Psoas muscle (tissue), 8 donors: ENCODE results near the gene GSG1L2. TPM values are rescaled to one million over a fixed set of nuclear protein-coding genes. Genes with fewer than 3 reads are reported as not detected.
A peak's percentile ranks its signal among the peaks of the same experiment; 100 is the strongest.

ENCODE experiments used
- ATAC-seq, 4 donors: fragments of 200-7000 bp; cut with Tn5 transposase; one replicate each; pipeline ENCODE4 v1.9.1; 2020; ENCODE audit warnings: moderate library complexity in 3 of 4, mild to moderate bottlenecking in 2 of 4
- DNase-seq, 2 donors: peaks; one replicate each; pipeline ENCODE4 v3.0.0-alpha.2; 2020
- H3K27ac ChIP-seq: fragments of 200-600 bp; one replicate; pipeline ENCODE4 v1.8.0; 2022
- H3K27me3 ChIP-seq, 3 donors: fragments of 200-600 bp in 1 of 3; one replicate each; pipeline versions ENCODE4 v1.6.1 to v1.8.0; 2013 to 2022; ENCODE audit warnings: low read length in 2 of 3, mild to moderate bottlenecking in 2 of 3, moderate library complexity in 1 of 3; ENCODE audit not compliant: insufficient read depth in 3 of 3
- H3K36me3 ChIP-seq, 2 donors: fragments of 200-600 bp in 1 of 2; one replicate each; pipeline versions ENCODE4 v1.6.1 to v1.8.0; 2013 to 2022; ENCODE audit warnings: low read depth in 1 of 2, mild to moderate bottlenecking in 1 of 2, moderate library complexity in 1 of 2; ENCODE audit not compliant: insufficient read depth in 1 of 2
- H3K4me1 ChIP-seq: fragments of 200-600 bp; one replicate; pipeline ENCODE4 v1.8.0; 2022
- H3K4me3 ChIP-seq: fragments of 200-600 bp; one replicate; pipeline ENCODE4 v1.8.0; 2022; ENCODE audit warnings: mild to moderate bottlenecking
- H3K9me3 ChIP-seq: fragments of 200-600 bp; one replicate; pipeline ENCODE4 v1.8.0; 2022
- CTCF ChIP-seq: fragments of 200-600 bp; IDR thresholded peaks from one replicate; pipeline ENCODE4 v1.8.0; 2022; ENCODE audit warnings: antibody characterized with exemption
- WGBS, 3 donors: extraction: QIAGEN DNeasy Blood & Tissue Kit; methylation state at CpG; one replicate each; pipeline versions ENCODE4 v1.1.6 to v1.1.7; 2013; 5-methylcytosine and 5-hydroxymethylcytosine counted together
- intact Hi-C, 2 donors: fragments of 100-400 bp; cut with DNase I; formaldehyde crosslinking; loops; one replicate each; pipeline versions ENCODE4 v1.11.0 to v1.14.2; 2022
- polyA plus RNA-seq, 3 donors: library from polyadenylated mRNA; stranded (reverse); fragments of 200-250 nt; gene quantifications; one replicate each; pipeline ENCODE4 v1.2.3, GENCODE V29; 2013
- total RNA-seq, 4 donors: library from RNA; stranded (reverse); fragmentation: NEBNext Ultra II Directional in 2 of 4; extraction: Animal tissue kit (Norgen Biotek cat#: 25700) in 2 of 4; gene quantifications; one replicate each; pipeline versions ENCODE4 v1.2.1 to v1.2.4, GENCODE V29; 2021 to 2023
- donor health status: healthy with polysubstance abuse.
- donor health status: DM: no; HTN: no; CAD: no; lungs with moderate emphysema.
- donor health status: Bipolar disorder and iron deficiency.
- donor health status: healthy.
- donor health status: DM: yes; HTN: yes; CAD: no.
- donor health status: DM: no; HTN: no; CAD: no.
- donor health status: DM: no; HTN: no; CAD: no.
- donor health status: DM: yes; HTN: yes; CAD: no.

The GSG1L2 gene
- total and polyA plus RNA-seq, 7 donors, result not detected

DNA sequence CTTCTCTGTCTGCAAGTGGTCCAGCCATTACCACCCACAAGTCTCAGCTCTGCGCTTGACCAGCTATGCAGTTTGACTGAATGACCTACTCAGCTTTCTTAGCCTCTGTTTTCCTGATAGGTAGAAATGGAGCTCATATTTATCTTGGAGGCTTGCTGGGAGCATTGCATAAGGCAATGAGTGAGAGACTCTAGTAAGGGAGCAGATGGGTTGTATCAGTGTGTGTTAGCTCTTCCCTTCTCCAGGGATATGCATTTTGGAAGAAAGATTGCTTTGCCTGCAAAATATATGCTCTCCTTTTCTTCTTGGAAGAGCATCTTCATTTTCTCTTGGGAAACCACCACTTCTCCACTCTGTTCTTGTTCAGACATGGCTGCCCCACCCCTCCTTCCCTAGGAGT is 56.6 kb downstream of the GSG1L2 start:
- TF ChIP-seq CTCF, result no peak
- Histone ChIP-seq H3K27me3 (peaks cover 0 to 17% (median 3%) of the 10 kb centered on the region in 3 donors), H3K9me3 (no peaks in the 10 kb centered on the region), H3K4me3 (no peak overlapping the region), H3K27ac (no peak overlapping the region), H3K4me1 (no peaks in the 10 kb centered on the region), H3K36me3 (no peaks in the 10 kb centered on the region)
- DNase-seq, result no peak
- ATAC-seq, result no peak
- 96 to 100% (median 97%) methylated on average over 1 of the region's 1 CpG for WGBS, 3 donors
- intact Hi-C loops, result loop anchor here in 1 of 2 donors (5.0 kb wide), 1 partner anchor 33 kb away; no protein-coding TSS in a partner anchor

DNA sequence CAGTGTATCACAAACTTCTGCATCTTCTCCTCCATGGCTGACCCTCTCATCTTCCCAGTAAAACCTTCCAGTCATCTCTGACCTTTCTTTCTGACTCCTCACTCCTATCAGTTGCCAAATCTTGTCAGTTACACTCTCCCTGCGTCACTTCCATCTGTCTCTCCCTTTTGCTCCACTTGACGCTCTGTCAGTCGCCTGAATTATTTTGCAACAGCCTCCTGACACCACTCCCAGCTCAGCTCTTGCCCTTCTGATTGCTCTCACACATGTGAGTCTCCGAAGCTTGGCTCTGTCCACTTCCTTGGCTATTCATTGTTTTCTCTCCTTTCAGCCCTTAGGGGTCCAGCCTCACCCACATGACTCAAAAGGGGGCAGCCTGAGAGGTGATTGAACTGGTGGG is 58.2 kb downstream of the GSG1L2 start:
- peak in 3 of 4 donors; percentile 52 to 67 (median 60) for ATAC-seq
- intact Hi-C loops, result no loop called here

DNA sequence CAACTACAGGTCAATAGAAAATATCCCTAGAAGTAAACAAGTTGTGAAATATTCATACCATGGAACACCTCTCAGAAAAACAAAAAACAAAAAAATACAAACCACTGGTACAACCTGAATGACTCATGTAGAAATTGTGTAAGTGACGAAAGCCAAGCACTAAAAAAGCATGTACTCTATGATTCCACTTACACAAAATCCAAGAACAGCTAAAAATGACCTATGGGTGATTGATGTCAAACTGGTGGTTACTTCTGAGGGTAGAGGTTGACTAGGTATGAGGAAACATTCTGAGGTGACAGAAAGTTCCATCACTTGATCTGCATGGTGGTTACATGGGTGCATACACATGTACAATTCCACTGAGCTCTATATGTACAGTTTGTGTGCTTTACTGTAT is 61.6 kb downstream of the GSG1L2 start:
- ATAC-seq (no peak), DNase-seq (no peak)
- Histone ChIP-seq H3K9me3 (no peaks in the 10 kb centered on the region), H3K27me3 (peaks cover 0 to 12% (median 3%) of the 10 kb centered on the region in 3 donors), H3K36me3 (no peaks in the 10 kb centered on the region), H3K27ac (no peak overlapping the region), H3K4me1 (no peaks in the 10 kb centered on the region), H3K4me3 (no peak overlapping the region)
- intact Hi-C loops, result no loop called here
- TF ChIP-seq CTCF, result no peak
- 91 to 96% (median 92%) methylated on average over 1 of the region's 1 CpG for WGBS, 3 donors

More for the DNA sequence above, 58.2 kb downstream of the GSG1L2 start:
- DNase-seq, result no peak
- H3K27me3 ChIP-seq, result peaks cover 0 to 17% (median 3%) of the 10 kb centered on the region in 3 donors
- no peak overlapping the region for H3K27ac ChIP-seq
- no peak overlapping the region for H3K4me3 ChIP-seq
- no peaks in the 10 kb centered on the region for H3K9me3 ChIP-seq
- H3K36me3 ChIP-seq, result no peaks in the 10 kb centered on the region
- TF ChIP-seq CTCF, result no peak
- H3K4me1 ChIP-seq, result no peaks in the 10 kb centered on the region
- WGBS, 3 donors, result 13 to 15% (median 15%) methylated on average over 4 of the region's 4 CpGs

DNA sequence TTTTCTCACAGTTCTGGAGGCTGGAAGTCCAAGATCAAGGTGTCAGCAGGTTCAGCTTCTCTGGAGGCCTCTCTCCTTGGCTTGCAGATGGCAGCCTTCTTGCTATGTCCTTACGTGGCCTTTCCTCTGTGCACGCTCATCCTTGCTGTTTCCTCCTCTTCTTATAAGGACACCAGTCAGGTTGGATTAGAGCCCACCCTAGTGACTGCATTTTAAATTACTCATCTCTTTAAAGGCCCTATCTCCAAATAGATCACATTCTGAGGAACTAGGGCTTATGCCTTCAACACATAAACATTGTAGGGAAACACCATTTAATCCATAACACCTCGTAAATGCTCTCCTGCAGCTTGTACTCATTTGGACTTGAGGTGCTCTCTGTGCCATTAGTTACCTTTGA is 66.8 kb downstream of the GSG1L2 start:
- no peaks in the 10 kb centered on the region for H3K4me1 ChIP-seq
- TF ChIP-seq CTCF, result no peak
- H3K27me3 ChIP-seq, result peaks cover 0 to 2% (median 0%) of the 10 kb centered on the region in 3 donors
- H3K4me3 ChIP-seq, result no peak overlapping the region
- H3K9me3 ChIP-seq, result no peaks in the 10 kb centered on the region
- intact Hi-C loops, result no loop called here
- H3K36me3 ChIP-seq, result no peaks in the 10 kb centered on the region
- ATAC-seq (no peak), DNase-seq (no peak)
- H3K27ac ChIP-seq, result no peak overlapping the region
- 73 to 80% (median 76%) methylated on average over 3 of the region's 3 CpGs for WGBS, 3 donors

Other genes starting within 250 kb of the GSG1L2 start
- 10 to 100 TPM; 42.8 to 70.6 (median 61.2) TPM for gene STX8, start 246.3 kb downstream of the GSG1L2 start, total RNA-seq
- gene STX8, start 246.3 kb downstream of the GSG1L2 start, polyA plus RNA-seq, result 10 to 100 TPM; 34.0 to 50.5 (median 42.9) TPM
- not detected for gene CFAP52, start 245.4 kb downstream of the GSG1L2 start, total RNA-seq
- under 1 TPM in 2 of 3 donors, not detected in 1; 0.12 to 0.21 TPM for gene CFAP52, start 245.4 kb downstream of the GSG1L2 start, polyA plus RNA-seq
- under 1 TPM in 1 of 4 donors, not detected in 3; 0.06 TPM for gene USP43, start 176.6 kb downstream of the GSG1L2 start, total RNA-seq
- gene USP43, start 176.6 kb downstream of the GSG1L2 start, polyA plus RNA-seq, result under 1 TPM in 2 of 3 donors, not detected in 1; 0.01 to 0.04 TPM
- 10 to 100 TPM; 34.3 to 73.3 (median 40.4) TPM for gene DHRS7C, start 30.5 kb downstream of the GSG1L2 start, total RNA-seq
- 100 to 1,000 TPM in 1 of 3 donors, 10 to 100 TPM in 2; 26.9 to 112 (median 95.8) TPM for gene DHRS7C, start 30.5 kb downstream of the GSG1L2 start, polyA plus RNA-seq
- gene GLP2R, start 3.8 kb upstream of the GSG1L2 start, total RNA-seq, result under 1 TPM in 2 of 4 donors, not detected in 2; 0.17 to 0.30 TPM
- under 1 TPM in 1 of 3 donors, not detected in 2; 0.12 TPM for gene GLP2R, start 3.8 kb upstream of the GSG1L2 start, polyA plus RNA-seq
- not detected for gene RCVRN, start 83.2 kb upstream of the GSG1L2 start, total RNA-seq
- under 1 TPM in 1 of 3 donors, not detected in 2; 0.23 TPM for gene RCVRN, start 83.2 kb upstream of the GSG1L2 start, polyA plus RNA-seq